Skeletal muscle cell (primary cell): ENCODE results near the gene WWOX.

Experiments
- DNase-seq: peaks from one replicate; pipeline ENCODE4 v3.0.0-alpha.2; 2010; ENCODE audit warnings: low read depth
- H3K4me3 ChIP-seq: 2 replicates; pipeline ENCODE4 v1.5.1; 2011; ENCODE audit warnings: low read depth, mild to moderate bottlenecking, control low read depth, low read length, moderate library complexity

Gene WWOX

DNA sequence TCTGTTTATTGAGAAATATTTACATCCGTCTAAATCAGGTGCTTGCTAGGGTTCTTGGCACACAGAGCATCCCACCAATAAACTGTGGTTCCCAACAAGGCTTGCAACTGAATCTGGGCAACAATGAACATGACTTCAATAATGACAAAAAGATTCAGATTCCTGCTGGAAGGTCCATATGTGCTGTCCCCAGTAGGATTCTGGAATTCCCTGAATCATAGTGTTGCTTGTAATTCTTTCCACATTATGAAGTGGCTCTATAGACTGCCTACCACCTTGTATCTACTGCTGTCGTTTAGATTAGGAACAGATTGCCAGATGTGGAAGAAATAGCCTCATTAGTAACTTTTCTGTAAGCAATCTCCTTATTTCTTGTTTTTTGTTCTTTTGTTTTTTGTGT lies 265.9 kb downstream of the WWOX start:
- no peak for DNase-seq
- no peak overlapping the region for H3K4me3 ChIP-seq

DNA sequence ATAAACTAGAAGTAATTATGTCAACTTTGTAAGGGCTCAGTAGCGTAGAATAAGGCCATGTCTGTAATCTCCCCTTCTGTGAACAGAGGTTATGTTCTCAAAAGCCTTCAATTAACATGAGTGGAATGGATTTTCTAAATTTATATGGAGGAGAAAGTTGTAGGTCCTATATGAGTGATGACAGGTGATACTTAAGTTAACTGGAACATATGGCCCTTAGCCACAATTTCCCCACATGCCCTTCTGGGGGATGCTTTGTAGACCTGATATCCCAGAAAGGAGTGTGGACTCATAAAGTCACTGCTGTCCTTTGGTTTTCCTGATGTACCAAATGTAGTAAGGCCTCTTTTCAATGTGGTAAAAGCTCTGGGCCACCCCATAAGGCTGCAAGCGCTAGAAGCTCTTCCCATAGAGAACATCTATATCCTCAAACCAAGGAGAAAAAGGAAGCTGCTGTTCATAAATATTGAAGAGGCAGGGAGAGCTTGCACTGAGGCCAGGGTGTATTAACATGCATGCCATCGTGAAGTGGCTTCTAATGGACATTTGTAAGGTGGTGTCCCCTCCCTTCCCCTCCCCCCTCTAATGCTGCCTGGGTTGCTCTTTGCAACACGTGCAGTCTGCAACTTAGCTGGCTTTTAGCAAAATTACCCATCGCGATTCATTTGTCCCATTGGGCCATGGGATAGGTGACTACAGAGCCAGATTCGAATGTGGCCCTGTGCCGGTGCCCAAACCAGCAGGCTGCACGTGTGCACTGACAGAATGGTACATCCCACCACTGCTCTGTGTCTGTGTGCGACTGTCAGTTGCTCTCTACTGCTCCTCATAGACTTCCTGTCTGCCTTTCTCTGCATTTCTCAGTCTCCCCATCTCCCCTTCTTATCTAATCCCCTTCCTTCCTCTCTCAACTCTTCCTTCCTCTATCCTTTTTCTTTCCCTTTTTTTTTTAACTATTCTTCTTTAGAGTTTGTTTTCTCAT lies 269.0 kb downstream of the WWOX start:
- no peak overlapping the region for H3K4me3 ChIP-seq
- DNase-seq: no peak

DNA sequence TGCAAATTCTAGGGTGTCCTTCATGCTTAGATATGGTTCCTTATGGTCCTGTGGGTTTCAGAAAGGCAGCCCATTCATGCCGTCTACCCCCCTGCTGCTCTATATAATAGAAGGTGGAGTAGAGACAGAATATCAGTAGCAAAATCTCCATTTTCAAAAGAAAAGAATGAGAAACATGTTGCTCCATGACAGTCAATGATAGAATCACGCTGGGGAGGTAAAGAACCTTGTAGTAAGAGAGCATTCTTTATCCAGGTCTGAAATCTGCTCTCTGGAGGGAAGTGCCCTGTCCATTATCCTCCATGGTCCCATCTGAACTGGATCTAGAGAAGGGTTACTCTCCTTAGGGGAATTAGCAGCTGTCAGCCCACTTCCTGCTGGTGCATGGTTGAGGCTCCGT lies 272.8 kb downstream of the WWOX start:
- no peak for DNase-seq
- no peak overlapping the region for H3K4me3 ChIP-seq

DNA sequence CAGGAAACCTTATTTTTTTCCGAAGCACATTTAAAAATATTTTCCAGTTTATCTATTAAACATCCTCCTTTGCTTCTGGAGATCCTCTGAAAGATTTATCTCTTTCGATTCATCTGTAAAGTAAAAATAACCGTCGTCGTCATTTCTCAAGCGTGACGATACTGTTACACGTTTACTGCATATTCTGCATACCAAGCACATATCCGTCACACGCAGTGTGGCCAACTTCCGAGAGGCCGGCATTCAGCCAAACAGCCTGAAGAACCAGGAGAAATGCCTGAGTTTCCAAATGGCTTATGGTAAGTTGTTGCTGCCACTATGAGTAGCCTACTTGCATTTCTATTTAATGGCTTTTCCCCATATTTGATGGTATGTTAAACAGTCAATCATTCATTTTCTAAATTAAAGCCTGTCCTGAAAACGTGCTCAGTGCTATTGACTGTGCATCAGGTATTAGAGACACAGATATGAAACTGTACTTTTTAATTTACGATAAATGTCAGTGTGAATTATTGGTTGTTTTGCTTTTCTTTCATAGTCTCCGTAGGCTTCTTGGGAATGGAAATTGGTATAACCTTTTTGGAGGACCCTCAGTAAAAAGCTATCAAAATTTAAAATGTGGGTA lies 275.7 kb downstream of the WWOX start:
- H3K4me3 ChIP-seq: no peak overlapping the region
- no peak for DNase-seq

DNA sequence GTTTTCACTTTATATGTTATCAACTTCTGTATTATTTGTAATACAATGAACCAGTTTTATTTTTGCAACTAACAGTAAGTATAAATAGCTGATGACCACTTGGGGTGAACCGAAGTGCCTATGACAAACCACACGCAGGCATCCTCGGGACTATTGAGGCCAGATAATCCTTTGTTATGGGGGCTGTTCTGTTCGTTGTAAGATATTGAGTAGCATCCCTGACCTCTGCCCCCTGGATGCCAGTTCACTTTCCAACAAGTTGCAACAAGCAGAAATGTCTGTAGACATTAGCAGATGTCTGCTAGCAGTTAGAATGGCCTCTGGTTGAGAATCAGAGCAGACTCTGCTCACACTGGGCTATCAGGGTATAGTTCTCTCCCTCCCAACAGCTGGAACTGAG lies 277.0 kb downstream of the WWOX start:
- no peak overlapping the region for H3K4me3 ChIP-seq
- no peak for DNase-seq

DNA sequence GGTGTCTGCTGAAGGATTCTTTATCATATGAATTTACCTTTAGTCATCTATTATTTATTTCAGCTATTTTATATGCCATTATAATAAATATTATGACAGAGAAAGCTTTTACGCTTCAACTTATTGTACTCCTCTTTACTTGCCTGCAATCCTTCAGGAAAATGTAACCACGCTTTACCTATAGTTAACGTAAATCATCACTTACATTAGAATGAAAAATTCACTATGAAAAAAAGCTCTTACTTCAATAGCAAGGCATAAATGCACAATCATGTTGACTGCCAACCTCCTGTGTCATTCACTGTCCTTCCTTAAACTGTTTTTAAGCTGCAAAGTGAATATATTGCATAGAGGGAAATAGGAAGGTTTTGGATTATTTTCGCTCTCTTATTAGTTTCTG lies 277.9 kb downstream of the WWOX start:
- no peak for DNase-seq
- no peak overlapping the region for H3K4me3 ChIP-seq

DNA sequence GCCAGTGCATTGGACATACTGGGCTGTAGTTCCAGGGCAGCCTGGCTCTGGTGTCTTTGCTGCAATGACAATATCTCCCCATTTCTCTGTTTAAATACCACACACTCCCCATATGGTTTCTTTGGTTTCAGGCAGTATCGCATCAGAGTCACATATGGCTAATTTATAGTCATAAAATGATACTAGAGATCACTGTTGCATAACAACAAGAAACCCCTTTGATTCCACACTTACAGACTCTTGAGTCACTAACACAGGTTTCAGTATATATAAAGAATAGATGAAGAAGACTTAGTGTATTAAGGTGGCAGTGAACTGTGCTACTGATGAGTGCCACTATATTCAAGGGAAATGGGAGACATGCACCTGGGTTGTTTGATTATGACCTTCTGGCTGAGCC lies 281.6 kb downstream of the WWOX start:
- no peak for DNase-seq
- H3K4me3 ChIP-seq: no peak overlapping the region

DNA sequence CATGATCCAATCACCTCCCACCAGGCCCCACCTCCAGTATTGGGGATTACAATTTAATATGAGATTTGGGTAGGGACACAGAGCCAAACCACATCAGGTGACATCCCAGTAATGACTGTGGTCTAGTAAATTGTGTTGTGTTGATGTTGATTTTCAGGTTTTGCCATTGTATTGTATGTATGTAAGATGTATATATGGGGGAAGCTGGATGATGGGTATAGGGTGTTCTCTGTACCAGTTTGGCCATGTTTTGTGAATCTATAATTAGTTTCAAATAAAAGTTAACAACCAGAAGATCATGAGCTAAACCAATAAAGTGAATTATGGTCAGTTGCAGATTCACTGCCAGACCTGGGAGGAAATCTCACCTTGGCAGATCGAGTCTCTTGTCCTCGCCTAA lies 283.7 kb downstream of the WWOX start:
- no peak for DNase-seq
- H3K4me3 ChIP-seq: no peak overlapping the region

DNA sequence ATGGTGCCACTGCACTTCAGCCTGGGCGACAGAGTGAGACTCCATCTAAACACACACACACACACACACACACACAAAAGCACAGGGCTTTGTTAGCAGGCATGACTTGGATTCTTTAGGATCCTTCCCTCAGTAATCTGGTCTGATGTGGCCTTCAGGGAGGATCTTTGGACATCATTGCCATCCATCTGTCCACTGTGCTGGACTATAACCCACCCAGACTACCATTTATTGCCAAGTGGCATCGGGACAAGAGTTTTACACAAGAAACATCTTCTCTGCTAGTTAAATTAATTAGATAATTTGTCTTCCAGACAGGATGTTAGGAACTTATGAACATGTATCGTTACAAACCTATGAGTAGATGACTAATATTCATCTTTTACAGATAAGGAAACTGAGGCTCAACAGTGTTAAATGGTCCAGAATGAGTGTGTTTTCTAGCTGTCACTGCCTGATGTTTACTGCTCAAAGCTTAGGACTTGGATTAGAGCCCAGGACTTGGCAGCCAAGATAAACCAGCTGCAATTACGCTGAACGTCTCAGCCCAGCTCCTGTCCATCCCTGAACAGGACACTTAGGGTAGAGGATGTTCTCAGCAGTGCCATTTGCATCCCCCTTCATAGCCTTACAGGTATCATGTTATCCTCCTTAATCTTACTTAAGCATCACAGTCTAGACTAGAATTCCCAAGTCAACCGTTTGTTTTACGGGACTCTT lies 285.8 kb downstream of the WWOX start:
- DNase-seq: no peak
- no peak overlapping the region for H3K4me3 ChIP-seq

DNA sequence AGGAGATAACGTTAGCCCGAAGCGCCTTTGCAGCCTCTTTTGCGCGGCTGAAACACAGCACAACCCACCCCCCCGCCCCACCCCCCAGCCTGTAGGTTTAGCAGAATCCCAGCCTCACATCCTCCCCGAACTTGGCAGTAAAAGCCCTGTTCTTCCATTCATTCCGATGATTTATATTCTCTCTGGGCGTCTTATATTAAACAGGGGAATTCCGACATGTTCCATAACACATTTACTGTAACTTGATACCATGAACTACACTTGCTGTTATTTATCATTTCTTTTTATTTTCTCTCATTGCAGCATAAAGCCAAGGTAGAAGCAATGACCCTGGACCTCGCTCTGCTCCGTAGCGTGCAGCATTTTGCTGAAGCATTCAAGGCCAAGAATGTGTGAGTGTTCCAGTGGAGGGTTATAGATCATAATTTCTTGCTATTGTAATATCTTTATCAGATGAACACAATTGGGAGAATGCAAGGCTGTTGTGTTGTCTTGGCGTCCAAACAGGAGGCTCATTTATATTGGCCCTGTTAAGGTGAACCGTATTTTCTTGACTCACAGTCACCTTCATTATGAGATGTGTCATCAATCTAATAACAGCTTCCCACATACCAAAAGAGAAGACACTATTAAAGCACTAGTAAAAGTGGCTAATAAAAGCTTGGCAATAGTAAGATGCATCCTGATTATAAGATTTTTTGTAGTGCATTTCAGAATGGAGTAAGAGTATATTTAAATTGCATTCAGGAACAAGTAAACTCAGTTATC lies 287.3 kb downstream of the WWOX start:
- H3K4me3 ChIP-seq: no peak overlapping the region
- no peak for DNase-seq

DNA sequence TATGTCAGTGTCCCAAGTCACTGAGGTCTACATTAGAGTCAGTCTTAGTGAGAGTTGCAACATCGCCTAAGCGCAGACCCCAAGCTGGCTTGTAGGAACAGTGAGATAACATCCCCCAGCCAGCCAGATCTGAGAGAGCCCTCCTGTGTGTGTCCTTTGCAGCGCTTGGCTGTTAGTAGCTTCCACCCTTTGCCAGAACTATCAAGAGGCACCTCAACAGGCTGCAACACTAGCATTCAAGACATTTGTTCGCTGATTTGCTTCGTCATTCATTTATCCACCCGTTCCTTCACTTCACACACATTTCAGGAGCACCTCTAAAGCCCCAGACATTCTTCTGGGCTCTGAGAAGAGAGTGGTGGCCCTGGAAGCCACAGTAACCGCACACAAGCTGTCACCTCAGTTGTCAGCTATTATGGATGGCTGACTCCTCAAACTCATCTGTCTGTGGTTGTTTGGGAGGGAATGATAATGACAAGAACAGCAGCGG lies 289.6 kb downstream of the WWOX start:
- no peak overlapping the region for H3K4me3 ChIP-seq

DNA sequence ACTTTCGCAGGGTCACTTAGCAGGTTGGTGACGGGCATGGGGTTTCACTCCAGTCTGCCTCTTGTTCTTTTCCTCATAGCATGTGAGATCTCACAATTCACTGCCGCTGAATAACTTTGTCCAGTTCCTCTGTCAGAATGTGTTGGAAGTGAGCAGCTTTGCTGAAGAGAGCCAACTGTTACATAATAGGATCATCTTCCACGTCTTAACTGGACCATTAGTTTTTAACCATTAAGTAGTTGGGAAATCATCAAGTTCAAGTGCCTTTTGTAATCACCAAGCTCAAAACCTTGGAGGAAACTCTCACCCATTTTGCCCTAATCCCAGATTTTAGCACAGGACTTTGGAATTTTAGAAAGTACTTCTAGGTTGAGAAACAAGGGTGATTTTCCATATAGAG lies 290.6 kb downstream of the WWOX start:
- no peak overlapping the region for H3K4me3 ChIP-seq
- no peak for DNase-seq

More for the DNA sequence above, 289.6 kb downstream of the WWOX start:
- no peak for DNase-seq

DNA sequence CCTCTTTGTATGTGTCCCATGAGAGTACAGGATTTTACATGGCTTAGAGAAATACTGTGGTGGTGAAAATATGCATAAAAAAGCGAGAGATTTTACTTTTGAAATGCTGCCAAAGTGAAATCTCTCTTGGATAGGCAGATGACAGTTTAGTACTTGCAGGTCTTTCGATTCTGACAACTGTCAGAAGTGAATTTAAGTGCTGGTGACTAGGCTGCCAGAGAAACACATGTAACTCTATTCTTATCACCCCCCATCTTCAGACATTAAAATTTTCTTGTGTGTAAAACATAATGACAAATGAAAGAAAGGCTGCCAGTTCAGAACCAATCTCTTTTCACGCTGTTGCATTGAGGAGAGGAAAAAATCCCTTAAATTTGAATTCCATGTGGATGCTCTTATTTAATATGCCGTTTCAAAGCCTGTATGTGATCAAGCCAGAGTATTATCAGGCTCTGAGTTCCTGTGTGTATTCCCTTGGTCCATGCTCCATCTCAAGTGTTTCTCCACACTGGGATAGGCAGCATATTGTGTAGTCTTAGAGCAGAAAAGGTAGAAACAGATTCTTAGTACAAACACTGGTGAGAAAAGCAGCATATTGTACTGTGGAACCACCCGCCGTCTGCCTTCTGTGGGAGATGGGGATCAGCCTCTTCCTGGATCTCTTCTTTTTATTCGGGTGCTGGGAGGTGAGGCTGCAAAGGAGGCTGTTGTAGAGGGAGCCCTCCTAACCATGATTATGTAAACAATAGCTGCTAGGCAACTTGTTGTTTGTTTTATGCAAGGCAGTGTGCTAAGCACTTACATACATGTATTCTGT lies 291.3 kb downstream of the WWOX start:
- no peak for DNase-seq
- H3K4me3 ChIP-seq: no peak overlapping the region

DNA sequence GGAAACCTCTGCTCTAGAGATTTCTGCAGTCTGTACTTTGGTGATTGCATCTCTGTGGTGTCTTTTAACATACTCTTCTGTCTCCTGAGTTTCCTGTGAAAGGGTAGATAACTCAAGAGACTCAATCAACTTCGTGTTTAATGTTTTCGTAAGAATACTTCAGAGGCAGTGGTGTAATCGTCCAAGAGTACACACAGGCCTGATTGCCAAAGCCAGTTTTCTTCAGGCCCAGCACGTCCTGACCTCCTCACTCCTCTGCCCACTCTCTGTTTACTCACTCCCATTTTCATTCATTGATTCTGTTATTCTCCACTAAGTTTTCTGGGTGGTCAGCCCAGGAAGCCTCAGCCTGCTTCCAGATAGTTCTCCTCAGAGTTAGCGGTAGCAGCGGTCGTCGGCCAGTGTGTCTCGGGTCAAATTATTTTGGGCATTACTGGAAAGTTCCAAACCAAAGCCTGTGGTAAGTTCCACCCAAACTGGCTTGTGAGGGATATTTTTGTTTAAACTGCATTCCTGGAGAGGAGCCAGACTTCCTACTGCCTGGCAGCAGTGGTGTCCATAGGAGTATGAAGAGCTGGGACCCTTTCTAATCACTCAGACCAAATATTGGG lies 293.2 kb downstream of the WWOX start:
- H3K4me3 ChIP-seq: no peak overlapping the region
- no peak for DNase-seq

DNA sequence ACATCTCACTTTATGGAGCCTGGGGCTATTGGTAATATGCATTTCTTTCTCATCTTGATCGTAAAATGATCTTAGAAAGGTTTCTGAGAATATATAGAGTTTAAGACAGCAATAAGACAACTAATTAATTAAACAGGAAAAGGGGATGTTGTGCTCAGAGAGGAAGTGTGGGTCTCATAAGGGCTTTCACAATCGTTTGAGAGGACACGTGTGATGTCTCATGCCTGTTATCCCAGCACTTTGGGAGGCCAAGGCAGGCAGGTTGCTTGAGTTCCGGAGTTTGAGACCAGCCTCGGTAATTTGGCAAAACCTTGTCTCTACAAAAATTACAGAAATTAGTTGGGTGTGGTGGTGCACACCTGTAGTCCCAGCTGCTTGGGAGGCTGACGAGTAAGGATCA lies 295.6 kb downstream of the WWOX start:
- no peak for DNase-seq
- H3K4me3 ChIP-seq: no peak overlapping the region

DNA sequence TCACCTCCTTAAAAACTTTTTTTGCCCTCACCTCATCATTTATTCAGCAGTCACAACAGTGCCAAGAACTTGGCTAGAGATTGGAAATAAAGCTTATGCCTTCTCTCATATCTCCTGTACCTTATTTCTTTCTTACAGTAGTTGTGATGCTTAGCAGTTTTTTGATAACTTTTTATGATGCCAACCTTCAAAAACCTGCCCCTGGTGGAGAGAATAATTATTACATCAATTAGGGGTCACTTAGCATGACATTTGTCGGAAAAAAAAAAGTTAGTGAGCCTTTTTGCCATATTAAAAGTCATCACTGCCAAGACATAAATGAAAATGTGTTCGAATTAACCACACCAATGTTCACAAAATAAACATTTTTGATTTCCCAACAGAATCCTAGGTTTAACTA lies 296.6 kb downstream of the WWOX start:
- no peak overlapping the region for H3K4me3 ChIP-seq
- DNase-seq: no peak

DNA sequence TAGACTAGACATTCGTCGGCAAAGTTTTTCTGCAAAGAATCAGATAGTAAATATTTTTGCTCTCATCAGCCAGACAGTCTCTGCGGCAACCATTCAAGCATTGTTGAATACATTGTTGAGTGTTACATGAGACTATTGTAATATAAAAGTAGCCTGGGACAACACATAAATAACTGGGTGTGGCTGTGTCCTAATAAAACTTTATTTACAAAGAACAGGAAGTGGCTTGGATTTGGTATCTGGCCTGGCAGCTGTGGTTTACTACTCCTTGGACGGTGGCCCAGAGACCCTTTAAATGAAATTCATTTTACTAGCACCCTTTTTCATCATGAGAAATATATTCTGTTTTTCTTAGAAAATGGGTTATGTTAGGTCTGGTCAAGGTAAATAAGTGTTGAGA lies 297.2 kb downstream of the WWOX start:
- no peak for DNase-seq
- no peak overlapping the region for H3K4me3 ChIP-seq

DNA sequence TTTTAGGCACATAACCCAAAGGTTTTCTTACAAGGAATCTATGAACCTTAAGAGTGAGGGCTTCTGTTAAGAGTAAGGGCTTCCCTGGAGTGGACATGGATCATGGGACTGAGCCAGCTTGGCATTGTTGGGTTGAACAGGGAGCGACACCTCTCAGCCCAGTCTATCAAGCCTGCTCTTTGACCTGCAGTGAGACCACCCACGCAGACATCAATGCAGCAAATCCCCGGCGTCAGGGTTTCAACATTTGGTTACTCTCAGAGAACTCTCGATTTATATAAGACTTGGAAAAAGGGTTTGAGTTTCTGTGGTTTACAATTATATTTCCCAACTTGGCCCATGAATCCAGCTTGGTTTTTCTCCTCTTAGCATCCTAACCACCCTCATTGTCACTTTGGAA lies 299.9 kb downstream of the WWOX start:
- H3K4me3 ChIP-seq: no peak overlapping the region
- no peak for DNase-seq
